Kidney epithelial cell (primary cell): Measurements from ENCODE around the gene LBHD2. TPM values are rescaled to one million over a fixed set of nuclear protein-coding genes. Genes with fewer than 3 reads are reported as not detected.
A peak's percentile ranks its signal among the peaks of the same experiment; 100 is the strongest.
"Not testable (repeated sequence)": the region's sequence is repeated elsewhere in the genome, so short reads cannot be mapped to it uniquely, and the experiment has no call there.

Source experiments
- DNase-seq: peaks from one replicate; pipeline ENCODE4 v3.0.0-alpha.2; 2010; ENCODE audit warnings: low read depth
- H3K27me3 ChIP-seq: 2 replicates; pipeline ENCODE4 v1.6.0; 2011; ENCODE audit warnings: low read length; ENCODE audit not compliant: control insufficient read depth, insufficient read depth
- H3K36me3 ChIP-seq: 2 replicates; pipeline ENCODE4 v1.5.1; 2011; ENCODE audit warnings: low read length; ENCODE audit not compliant: control insufficient read depth, insufficient read depth
- H3K4me3 ChIP-seq: 2 replicates; pipeline ENCODE4 v1.5.1; 2011; ENCODE audit warnings: low read depth, mild to moderate bottlenecking, control low read depth, low read length
- CTCF ChIP-seq: IDR thresholded peaks from 2 replicates; pipeline ENCODE4 v1.5.1; 2011; ENCODE audit warnings: mild to moderate bottlenecking, moderate library complexity, low read length, control low read depth, inconsistent platforms; ENCODE audit not compliant: insufficient read depth, poor library complexity, severe bottlenecking
- total RNA-seq: library from RNA; depleted of rRNA; stranded (reverse); fragments of >200 nt; gene quantifications from 2 replicates; pipeline ENCODE4 v1.2.3, GENCODE V29; 2015

The LBHD2 gene
- total RNA-seq, 1 donor from 2014 or later: not detected

- Histone ChIP-seq H3K36me3 (no peaks in the 10 kb centered on the region), H3K4me3 (no peak overlapping the region), H3K27me3 (no peaks in the 10 kb centered on the region)
- no peak for TF ChIP-seq CTCF
- no peak for DNase-seq
Measured at GRCh38 chr14:103118018-103118662, 34.1 kb downstream of the LBHD2 start.

GRCh38 chr14:103118663-103119404 lies 34.8 kb downstream of the LBHD2 start:
- no peaks in the 10 kb centered on the region for H3K36me3 ChIP-seq
- no peak for TF ChIP-seq CTCF
- H3K4me3 ChIP-seq: no peak overlapping the region
- no peak for DNase-seq
- no peaks in the 10 kb centered on the region for H3K27me3 ChIP-seq

GRCh38 chr14:103119527-103119926 lies 35.5 kb downstream of the LBHD2 start:
- H3K4me3 ChIP-seq, H3K27me3 ChIP-seq, H3K36me3 ChIP-seq, DNase-seq: not testable (repeated sequence)

GRCh38 chr14:103121121-103121845 lies 37.3 kb downstream of the LBHD2 start:
- Histone ChIP-seq H3K27me3 (no peaks in the 10 kb centered on the region), H3K36me3 (no peaks in the 10 kb centered on the region), H3K4me3 (no peak overlapping the region)
- no peak for TF ChIP-seq CTCF
- DNase-seq: no peak

- peak; percentile 85 for DNase-seq
- Histone ChIP-seq H3K4me3 (no peak overlapping the region), H3K36me3 (no peaks in the 10 kb centered on the region), H3K27me3 (no peaks in the 10 kb centered on the region)
- TF ChIP-seq CTCF: no peak
Measured at GRCh38 chr14:103121846-103122584, 38.0 kb downstream of the LBHD2 start.

GRCh38 chr14:103122585-103122946 lies 38.6 kb downstream of the LBHD2 start:
- H3K4me3 ChIP-seq: peak overlapping the region; percentile 61
- H3K27me3 ChIP-seq: no peaks in the 10 kb centered on the region
- no peaks in the 10 kb centered on the region for H3K36me3 ChIP-seq
- TF ChIP-seq CTCF: no peak
- no peak for DNase-seq
